Prostate gland (tissue), 2 donors: ENCODE data around the gene HAPLN3.

Source experiments
- POLR2A ChIP-seq: fragments of 450-650 bp; IDR thresholded peaks from one replicate; pipeline ENCODE4 v1.6.1; 2016; ENCODE audit warnings: antibody characterized with exemption, mild to moderate bottlenecking
- POLR2AphosphoS5 ChIP-seq: sonication (generic); formaldehyde crosslinking; IDR thresholded peaks from one replicate; pipeline ENCODE4 v1.6.1; 2017; ENCODE audit warnings: antibody characterized with exemption
- TF ChIP-seq, protein P1 (sequence below), 4 experiments: fragments of 200-600 bp in 2 of 4; fragments of 450-650 bp in 2 of 4; sonication (generic) in 2 of 4; IDR thresholded peaks; 1 replicate in 3 of 4; 2 replicates in 1 of 4; pipeline ENCODE4 v1.5.1; 2016 to 2019; ENCODE audit warnings: antibody characterized with exemption in 4 of 4, mild to moderate bottlenecking in 2 of 4, moderate library complexity in 2 of 4

- TF ChIP-seq, protein P1, sequence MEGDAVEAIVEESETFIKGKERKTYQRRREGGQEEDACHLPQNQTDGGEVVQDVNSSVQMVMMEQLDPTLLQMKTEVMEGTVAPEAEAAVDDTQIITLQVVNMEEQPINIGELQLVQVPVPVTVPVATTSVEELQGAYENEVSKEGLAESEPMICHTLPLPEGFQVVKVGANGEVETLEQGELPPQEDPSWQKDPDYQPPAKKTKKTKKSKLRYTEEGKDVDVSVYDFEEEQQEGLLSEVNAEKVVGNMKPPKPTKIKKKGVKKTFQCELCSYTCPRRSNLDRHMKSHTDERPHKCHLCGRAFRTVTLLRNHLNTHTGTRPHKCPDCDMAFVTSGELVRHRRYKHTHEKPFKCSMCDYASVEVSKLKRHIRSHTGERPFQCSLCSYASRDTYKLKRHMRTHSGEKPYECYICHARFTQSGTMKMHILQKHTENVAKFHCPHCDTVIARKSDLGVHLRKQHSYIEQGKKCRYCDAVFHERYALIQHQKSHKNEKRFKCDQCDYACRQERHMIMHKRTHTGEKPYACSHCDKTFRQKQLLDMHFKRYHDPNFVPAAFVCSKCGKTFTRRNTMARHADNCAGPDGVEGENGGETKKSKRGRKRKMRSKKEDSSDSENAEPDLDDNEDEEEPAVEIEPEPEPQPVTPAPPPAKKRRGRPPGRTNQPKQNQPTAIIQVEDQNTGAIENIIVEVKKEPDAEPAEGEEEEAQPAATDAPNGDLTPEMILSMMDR (IDR thresholded peaks at IDR 0.05): no peak
- TF ChIP-seq POLR2A (no peak), POLR2AphosphoS5 (no peak)
Measured at GRCh38 chr15:88920186-88920891, 25.0 kb upstream of the HAPLN3 start.
